HG03378 (cell line): ENCODE measurements around the gene BCKDHB.

ENCODE experiments used
- ATAC-seq: cut with Tn5 transposase; IDR thresholded peaks from one replicate; pipeline ENCODE4 v1.9.1; 2021; ENCODE audit warnings: mild to moderate bottlenecking, moderate library complexity; ENCODE audit not compliant: unreplicated experiment

The BCKDHB gene

GRCh38 chr6:80363501-80364122 is 257.1 kb downstream of the BCKDHB start:
- ATAC-seq: no peak

GRCh38 chr6:80364149-80364548 is 257.7 kb downstream of the BCKDHB start:
- no peak for ATAC-seq

- no peak for ATAC-seq
These were observed 259.6 kb downstream of the BCKDHB start for GRCh38 chr6:80366051-80366450.

- no peak for ATAC-seq
These were observed 260.2 kb downstream of the BCKDHB start for GRCh38 chr6:80366714-80367113.

GRCh38 chr6:80376411-80376810 is 269.9 kb downstream of the BCKDHB start:
- ATAC-seq: no peak

GRCh38 chr6:80380566-80380965 is 274.1 kb downstream of the BCKDHB start:
- ATAC-seq: no peak

GRCh38 chr6:80382811-80383210 is 276.3 kb downstream of the BCKDHB start:
- no peak for ATAC-seq

- no peak for ATAC-seq
These were observed 282.0 kb downstream of the BCKDHB start for GRCh38 chr6:80388507-80388906.
